GM18508 (cell line): Measurements from ENCODE around the gene PAWR.
"Not testable (repeated sequence)": the region's sequence is repeated elsewhere in the genome, so short reads cannot be mapped to it uniquely, and the experiment has no call there.

Source experiments
- ATAC-seq: cut with Tn5 transposase; IDR thresholded peaks from one replicate; pipeline ENCODE4 v1.9.1; 2021; ENCODE audit warnings: moderate number of reproducible peaks; ENCODE audit not compliant: insufficient read depth, unreplicated experiment

PAWR gene

DNA sequence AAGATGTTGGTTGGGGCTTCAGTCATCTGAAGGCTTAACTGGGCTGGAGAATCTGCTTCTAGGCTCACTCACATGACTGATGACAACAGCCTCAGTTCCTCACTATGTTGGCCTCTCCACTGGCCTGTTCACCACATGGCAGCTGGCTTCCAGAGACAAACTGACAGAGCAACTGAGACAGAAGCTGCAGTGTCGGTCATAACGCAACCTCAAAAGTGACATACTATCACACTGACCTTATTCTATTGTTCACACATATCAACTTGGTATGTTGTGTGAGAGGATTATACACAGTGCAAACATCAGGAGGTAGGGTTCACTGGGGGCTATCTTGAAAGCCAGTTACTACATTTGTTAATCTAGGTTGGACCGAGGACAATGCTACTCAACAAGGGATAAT lies 92.9 kb downstream of the PAWR start:
- ATAC-seq: no peak

DNA sequence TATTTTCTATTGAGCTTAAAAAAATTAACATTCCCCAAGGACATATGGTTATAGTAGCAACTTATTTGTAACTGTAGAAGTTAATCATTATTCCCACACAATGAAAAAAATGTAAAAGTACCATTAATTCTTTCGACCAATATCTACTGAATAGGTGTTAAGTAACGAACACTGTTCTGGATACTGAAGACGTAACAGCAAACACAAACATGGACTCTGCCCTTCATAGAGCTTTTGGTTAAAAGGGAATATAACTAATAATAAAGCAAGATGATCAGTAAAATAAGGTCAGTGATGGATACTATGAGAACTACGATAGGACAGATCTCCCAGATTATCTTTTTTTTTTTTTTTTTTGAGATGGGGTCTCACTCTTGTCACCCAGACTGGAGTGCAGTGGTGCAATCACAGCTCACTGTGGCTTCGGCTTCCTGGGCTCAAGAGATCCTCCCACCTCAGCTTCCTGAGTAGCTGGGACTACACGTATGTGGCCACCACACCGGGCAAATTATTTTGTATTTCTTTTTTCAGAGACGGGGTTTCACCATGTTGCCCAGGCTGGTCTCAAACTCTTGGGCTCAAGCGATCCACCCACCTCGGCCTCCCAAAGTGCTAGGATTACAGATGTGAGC lies 93.9 kb downstream of the PAWR start:
- ATAC-seq: no peak

DNA sequence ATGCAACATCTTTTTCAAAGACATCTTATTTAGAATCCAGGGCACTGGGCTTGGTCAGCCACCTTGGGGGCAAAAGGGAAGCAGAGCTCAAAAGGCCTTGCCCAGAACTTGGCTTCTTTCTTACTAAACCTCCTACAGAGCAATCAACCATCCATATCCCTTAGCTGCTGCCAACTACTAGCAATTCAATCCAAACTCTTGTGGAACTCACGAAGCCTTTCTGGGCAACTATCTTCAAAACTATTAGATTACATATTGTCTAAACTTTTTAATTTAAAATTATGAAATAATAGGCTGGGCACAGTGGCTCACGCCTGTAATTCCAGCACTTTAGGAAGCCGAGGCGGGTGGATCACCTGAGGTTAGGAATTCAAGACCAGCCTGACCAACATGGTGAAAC lies 95.5 kb downstream of the PAWR start:
- ATAC-seq: no peak

DNA sequence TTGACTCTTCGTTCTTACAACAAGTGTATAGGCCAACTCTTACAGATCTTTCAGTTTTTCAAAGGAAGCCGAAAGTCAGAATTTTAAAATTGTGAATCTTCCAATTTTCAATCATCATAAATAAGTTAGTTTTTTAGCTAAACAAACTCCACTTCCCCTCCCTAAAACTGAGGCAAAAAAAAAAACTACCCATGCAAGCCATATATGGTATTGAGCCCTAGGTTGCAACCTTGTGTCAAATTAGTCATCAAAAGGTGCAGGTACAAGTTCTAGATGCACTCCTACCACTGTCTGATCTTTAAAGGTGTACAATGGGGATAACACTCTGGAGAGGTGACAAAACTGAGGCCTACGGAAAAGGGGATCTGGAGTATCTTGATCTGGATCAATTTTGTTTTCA lies 97.9 kb downstream of the PAWR start:
- ATAC-seq: no peak

GRCh38 chr12:79591988-79592387 lies 98.8 kb downstream of the PAWR start:
- no peak for ATAC-seq

DNA sequence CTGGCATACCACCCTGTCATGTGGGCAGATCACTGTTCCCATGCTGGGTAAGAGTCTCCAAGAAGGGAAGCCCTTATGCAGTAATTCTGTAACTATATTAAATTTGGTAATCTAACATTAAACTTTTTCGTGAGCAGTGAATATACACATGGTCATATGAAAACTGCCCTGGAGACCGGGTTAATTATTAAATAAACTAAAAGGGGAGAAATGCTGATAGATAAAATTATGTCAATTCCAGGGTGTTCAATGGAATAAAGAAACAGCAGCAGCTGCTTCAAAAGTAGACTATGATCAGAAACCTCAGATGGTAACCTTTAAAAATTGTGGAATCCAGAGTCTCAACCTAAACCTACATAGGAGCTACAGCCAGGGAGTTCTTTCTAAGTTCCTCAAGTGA lies 100.0 kb downstream of the PAWR start:
- ATAC-seq: no peak

GRCh38 chr12:79587368-79587767 lies 103.4 kb downstream of the PAWR start:
- ATAC-seq: no peak

GRCh38 chr12:79585147-79585546 lies 105.6 kb downstream of the PAWR start:
- no peak for ATAC-seq

DNA sequence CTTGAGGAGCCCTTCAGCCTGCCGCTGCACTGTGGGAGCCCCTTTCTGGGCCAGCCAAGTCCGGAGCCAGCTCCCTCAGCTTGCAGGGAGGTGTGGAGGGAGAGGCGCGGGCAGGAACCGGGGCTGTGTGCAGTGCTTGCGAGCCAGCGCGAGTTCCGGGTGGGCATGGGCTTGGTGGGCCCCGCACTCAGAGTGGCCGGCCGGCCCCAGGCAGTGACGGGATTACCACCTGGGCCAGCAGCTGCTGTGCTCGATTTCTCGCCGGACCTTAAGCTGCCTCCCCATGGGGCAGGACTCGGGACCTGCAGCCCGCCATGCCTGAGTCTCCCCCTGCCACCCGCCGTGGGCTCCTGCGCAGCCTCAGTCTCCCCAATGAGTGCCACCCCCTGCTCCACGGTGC lies 116.9 kb downstream of the PAWR start:
- ATAC-seq: no peak

GRCh38 chr12:79569679-79570078 lies 121.1 kb downstream of the PAWR start:
- no peak for ATAC-seq

GRCh38 chr12:79567175-79567563 lies 123.6 kb downstream of the PAWR start:
- ATAC-seq: no peak

DNA sequence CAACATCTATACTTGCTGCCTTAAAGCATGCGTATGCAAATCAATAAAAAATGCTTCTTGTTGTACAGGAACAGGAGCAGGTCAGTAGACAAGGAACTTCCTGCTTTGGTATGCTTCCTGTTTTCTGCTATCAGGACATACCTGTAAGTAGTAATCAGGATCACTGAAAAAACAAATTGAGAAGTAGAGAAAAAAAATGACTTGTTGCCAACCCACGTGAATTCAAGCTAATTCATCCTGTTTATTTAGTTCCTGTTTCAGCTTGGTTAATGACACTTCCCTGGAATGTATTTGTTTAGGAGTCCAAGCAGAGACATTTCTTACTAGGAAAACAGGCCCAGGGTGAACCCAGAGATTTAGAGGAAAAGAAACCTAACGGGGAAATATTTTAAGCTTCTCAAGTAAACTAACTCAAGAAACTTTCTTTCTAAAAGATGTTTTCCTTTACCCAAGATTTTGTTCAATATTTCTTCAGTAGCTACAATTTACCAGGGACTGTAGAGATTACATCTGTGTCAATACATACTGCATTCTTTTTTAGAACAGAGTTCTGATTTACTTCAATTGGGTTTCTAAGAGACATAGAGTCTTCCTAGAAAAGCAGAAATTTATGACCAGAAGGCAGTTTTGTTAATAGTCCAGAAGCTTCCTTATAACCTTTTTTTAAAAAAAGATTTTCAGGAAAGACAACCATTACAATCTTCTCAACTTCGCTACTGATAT lies 124.2 kb downstream of the PAWR start:
- ATAC-seq: no peak

- ATAC-seq: not testable (repeated sequence)
These were observed 125.9 kb downstream of the PAWR start for GRCh38 chr12:79564727-79565350.

DNA sequence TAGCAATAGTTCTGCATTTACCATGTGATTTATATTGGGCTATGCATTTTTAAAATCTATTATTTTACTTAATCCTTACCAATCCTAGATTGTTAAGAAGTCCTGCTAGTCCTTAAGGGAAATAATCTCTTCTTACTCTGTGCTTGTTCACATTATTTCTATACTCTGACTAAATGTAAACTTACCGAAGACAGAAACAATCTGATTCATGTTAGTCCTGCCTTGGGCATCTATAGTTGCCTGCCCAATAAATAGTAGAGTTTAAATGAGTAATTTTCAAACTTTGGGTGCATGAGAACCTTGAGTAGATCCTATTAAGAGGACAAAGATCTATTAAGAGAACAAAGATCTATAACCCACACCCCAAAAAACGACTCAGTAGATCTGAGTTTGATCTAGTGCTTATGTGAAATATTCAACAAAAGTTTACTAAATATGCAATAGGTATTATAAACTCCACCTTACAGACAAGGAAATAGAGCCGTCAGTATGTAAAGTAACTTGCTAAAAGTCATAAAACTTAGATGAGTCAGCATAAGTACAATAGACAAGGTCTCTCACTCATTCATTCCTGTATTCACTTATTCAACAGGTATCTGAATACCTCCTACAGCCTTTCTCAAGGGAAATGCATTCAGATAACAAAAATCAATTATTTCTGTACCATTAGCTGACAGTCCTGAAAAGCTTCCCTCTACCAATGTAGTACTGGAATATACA lies 127.6 kb downstream of the PAWR start:
- ATAC-seq: no peak

DNA sequence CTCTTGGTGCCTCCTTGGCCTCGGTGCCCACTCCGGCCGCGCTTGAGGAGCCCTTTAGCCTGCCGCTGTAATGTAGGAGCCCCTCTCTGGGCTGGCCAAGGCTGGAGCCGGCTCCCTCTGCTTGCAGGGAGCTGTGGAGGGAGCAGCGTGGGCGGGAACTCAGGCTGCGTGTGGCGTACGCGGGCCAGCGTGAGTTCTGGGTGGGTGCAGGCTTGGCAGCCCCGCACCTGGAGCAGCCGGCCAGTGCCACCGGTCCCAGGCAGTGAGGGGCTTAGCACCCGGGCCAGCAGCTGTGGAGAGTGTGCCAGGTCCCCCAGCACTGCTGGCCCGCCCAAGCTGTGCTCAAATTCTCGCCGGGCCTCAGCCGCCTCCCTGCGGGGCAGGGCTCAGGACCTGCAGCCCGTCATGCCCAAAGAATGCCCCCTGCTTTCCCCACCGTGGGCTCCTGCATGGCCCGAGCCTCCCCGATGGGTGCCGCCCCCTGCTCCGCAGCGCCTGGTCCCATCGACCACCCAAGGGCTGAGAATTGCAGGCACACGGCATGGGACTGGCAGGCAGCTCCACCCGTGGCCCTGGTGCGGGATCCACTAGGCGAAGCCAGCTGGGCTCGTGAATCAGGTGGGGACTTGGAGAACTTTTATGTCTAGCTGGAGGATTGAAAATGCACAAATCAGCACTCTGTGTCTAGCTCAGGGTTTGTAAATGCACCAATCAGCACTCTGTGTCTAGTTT lies 129.2 kb downstream of the PAWR start:
- ATAC-seq: no peak

GRCh38 chr12:79560225-79560889 lies 130.4 kb downstream of the PAWR start:
- ATAC-seq: no peak

- no peak for ATAC-seq
These were observed 131.2 kb downstream of the PAWR start for GRCh38 chr12:79559591-79559990.

- no peak for ATAC-seq
These were observed 131.8 kb downstream of the PAWR start for GRCh38 chr12:79558924-79559469.

DNA sequence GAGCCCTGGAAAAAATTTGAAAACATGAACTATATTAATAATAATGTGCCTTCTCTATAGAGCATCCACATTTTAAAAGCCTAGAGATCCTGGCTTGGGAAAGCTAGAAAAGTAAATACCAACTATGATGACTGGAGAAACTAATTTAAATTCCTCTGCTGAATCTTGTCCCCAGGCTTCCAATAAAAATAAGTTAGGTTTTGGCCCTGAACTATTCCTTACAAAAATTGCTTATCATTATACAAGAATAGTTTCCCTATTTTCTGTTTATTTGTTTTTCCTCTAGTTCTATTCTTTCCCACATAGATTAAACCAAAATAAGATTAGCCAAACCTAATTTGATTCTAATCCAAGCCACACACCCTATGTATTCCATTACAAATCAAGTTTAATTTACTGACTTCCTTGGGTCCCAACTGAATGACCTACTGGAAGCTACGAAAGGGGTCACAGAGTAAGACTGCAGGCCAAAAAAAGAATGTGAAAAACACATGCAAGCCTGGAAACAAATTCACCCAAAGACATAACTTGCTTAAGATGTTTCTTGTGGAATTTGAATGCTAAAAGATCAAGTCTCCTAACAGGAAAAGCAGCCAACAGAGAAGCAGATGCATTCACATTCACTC lies 133.0 kb downstream of the PAWR start:
- no peak for ATAC-seq
